Measurements from ENCODE around the gene EGFR.

- TF ChIP-seq CTCF (IDR thresholded peaks at IDR 0.05; ENCODE audit: low read length): no peak
- no peak for TF ChIP-seq EZH2 (IDR thresholded peaks at IDR 0.05; ENCODE audit: borderline replicate concordance, low read length)
Measured at GRCh38 chr7:55237156-55237893, 218.5 kb downstream of the EGFR start.

All from OCI-LY1 (cell line).